Measurements from ENCODE around the gene PDGFC.

PDGFC gene

DNA sequence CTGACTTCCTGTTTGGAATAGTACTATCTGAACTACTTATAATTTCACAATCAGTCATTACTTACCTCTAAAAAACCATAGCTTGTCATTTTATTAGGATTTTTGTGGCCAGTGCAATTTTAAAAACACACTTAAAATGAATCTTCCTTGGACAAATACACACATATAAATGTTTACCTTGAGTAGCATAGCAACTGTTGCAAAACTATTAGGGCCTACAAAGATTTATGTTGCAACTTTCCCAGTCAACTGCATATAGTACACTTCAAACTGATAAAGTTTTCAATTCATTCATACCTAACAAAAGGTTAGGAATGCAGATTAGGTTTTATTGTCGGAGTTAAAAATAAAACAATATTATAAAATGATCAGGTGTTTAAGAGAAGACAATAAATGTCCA lies 193.0 kb downstream of the PDGFC start:
- DNase-seq, result no peak

DNA sequence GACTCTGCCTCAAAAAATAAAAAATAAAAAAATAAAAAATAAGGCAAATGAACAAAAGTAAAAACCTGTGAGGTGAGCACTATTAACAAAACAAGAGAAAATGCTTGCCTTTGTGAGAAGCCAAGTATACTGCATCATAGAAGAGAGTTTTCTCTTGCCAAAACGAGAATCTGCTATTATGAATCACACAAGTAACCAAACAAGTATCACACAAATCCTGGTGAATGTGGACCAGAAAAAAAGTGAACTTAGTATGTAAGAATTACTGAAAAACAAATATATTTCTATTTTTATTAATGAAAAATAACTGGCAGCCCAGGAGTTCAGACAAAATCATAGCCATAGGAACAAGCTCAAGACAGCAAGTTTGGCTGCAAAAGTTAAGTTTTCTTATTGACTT lies 193.5 kb downstream of the PDGFC start:
- DNase-seq, result no peak

DNA sequence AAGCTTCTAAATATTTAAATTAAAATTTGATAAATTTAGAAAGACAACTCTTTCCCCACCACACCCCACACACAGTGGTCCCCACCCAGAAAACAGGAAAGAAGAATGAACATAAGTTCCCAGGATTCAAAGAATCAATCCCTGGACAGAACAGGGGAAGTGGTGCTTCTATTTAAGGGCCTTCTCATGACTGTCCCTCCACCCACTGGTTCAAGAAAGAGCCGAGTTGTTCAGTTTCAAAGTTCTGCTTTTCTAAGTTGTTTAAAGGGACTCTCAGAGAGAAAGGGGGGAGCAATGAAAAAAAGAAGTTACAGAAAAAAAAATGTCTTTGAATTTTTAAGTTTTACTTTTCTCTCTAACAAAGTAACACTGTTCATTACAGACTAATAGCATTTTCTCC lies 195.8 kb downstream of the PDGFC start:
- DNase-seq, result no peak

DNA sequence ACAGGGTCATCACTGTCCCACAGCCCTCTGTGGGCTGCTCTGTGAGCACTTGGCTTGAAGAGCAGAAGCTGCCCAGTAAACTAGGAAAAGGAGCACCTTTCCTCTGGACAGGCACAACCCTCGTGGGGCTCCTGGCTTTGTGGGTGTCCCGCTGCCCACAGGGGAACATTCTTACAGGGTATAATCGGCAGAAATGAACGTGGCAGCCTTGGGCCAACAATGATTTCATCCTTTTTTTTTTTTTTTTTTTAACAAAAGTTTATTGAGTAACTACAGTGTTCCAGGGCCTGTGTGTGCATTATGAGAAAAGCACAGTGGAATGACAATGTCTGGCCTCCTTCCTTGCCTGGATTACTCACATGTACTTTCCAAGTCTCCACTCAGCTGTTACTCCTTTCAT lies 197.2 kb downstream of the PDGFC start:
- no peak for DNase-seq

DNA sequence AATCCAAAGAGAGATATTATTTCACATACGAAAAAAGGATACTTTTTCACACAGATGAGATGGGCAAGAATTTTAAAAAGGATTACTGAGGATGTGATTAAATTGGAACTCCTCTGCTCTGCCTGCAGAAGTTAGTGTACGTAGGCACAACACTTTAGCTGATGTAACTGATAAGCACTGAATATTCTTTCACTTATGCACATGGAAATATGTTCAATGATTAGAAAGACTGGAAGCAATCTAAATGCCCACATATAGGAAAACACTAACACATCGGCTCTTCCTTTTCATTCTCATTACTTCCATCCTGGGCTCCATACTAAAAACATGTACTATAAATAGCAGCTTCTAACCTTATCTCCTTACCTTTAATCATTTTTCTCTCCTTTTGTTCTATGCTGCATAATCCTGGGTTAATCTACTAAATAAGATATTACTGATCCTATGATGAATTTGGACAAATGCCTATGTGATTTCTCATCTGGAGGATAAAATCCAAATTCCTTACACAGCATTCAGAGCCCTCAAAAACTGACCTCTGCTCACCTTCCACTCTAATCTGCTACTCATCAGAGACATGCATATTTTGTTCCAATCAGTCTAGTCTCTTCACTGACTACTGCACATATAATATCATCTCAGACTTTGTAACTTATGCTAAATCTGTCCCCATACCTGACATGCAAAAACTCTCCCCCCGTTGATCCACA lies 197.8 kb downstream of the PDGFC start:
- no peak for DNase-seq

DNA sequence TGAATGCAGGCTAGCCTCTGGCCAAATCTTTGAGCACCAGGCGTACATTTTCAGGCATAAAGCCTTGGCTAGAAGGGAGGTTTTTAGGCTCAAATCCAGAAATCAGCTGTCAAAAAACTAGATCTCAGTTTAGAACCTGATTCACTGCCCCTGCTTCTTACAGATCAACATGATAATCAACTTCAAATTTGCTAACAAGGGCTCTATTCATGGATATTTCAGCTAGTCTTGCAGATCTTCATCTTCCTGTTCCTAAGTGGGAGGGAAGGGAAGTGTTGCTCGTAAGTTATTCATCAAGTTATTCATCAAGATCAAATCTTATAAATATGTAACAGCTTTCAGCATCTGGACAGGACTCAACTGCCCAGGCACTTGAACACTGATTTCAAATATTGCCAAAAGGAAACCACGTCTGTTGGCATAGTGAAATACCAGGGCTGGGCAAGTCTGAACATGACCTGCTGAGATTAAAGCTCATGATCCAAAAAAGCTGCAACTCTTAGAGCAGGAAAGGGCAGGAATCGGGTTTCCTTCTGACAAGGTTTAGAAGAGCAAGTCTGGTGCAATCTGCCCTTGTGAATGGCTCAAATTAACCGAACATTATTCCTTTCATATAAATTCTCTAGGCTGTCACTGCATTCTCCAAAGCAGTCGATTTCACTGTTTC lies 200.3 kb downstream of the PDGFC start:
- DNase-seq, result no peak

DNA sequence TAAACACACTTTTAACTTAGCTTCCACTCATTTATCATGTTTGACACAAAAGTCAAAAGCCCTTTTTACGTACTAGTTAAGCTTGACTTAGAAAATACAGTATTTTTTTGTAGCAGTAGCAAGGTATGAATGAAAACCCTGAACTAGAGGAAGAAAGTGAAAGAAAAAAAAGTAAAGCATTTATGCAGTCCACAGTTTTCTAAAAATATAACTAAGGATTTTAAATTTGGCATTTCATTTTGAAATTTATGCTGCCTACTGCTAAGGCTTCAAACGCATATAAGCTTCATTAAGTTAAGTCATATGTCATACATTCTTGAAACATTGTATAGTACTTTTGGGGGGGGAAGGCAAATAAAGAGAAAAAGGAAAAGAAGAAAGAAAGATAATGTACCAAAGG lies 201.5 kb downstream of the PDGFC start:
- no peak for DNase-seq

DNA sequence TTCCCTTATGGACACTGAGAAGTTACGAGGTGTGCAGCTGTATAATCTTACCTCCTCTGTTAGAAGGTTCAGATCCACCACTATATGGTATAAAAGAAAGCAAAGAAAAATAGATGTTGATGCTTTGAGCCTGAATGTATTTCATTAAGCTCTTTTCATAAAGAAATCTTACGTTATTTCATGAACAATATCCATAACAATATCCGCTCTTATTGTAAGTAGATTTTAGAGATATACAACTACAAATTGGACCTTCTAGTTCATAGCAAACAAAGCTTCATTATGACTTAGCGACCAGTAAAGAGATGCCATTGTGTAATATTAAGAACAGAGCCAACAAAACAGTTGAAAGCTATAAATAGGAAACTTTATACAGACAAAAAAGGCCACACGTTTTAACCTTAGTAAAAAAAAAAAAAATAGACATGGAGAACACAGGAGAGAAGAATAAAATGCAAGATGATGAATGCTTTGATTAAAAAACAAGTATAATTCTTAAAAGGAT lies 203.6 kb downstream of the PDGFC start:
- no peak for DNase-seq

DNA sequence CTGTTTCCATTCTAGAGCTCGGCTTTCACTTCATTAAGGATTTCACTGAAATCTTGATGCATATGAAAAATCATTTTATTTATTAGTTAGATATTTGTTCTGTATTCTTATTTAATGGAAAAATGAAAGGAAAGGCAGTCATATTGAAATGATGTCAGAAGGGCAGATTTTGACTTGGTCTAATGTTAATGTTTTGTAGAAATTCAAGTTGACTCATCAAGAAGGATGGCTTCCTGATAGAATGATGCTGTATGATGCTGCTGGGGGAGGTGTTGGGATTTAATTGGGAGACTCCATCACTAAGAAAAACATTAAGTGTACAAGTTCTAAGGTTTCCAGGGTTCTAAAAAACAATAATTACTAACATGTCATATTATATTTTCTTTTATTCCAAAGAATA lies 204.8 kb downstream of the PDGFC start:
- DNase-seq, result no peak

DNA sequence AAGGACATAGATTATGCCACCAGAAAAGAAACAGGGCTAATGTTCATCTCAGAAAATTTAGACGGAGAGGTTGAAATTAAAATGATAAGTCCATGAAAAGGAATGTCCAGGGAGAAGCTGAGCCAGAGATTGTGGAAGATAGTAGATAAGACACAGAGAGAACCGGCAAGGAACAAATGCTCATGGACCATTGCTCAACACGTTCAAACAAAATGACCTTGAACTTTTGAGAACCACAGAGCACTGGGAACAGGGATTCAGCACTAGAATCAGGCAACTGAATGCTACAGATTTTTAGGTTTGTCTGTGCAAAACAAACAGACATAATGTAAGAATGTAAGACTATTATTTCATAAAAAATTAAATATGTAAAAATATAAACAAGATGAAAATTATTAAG lies 206.3 kb downstream of the PDGFC start:
- no peak for DNase-seq

DNA sequence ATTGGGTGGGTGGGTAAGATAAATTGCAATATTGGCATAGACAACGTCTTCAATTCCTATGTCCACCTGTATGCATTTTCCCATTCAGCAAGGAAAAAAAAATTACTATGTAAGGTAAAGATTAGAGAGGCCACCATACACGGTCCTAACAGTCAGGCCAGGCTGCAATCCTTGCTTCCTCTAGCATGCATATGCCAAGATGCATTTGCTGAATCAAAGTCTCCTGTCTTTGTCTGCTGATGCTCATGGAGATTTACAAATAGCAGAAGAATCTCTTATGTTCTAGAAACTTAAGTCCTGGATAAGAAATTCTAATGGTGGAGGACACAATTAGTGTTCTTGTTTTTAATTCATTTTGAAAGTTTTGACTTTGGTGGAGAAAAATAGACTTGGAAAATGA lies 206.8 kb downstream of the PDGFC start:
- no peak for DNase-seq

DNA sequence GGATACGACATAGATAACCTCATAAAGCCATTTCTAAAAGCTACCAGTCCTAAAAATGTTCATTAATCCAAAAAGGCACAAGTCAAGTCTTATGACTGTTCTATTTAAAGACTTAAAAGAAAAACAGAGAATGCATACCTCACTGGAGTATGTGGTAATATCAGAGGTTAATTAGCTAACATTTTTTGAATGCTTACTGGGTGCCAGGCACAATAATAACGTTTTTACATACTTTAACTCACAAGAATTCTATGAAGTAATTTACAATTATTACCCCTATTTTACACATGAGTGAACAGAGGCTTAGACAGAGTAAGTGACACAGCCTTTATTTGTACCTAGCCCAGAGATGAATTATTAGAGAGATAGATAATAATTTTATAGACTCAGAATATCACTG lies 207.5 kb downstream of the PDGFC start:
- no peak for DNase-seq

DNA sequence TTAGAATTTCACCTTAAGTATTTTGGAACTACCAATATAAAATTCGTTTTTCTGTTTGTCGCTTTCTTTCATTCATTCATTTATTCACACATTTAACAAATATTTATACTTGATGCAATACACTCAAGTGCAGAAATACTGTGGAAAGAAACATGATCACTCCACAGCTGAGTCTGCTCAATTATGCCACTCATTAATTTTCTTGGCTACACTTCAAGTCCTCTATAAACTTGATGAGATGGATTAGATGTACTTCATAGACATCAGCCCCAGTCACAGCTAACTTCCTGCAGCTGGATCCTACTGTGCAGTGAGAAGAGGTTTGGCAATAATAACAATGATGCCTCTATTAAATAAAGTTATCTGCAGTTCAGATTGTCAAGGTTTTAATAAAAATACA lies 208.1 kb downstream of the PDGFC start:
- no peak for DNase-seq

DNA sequence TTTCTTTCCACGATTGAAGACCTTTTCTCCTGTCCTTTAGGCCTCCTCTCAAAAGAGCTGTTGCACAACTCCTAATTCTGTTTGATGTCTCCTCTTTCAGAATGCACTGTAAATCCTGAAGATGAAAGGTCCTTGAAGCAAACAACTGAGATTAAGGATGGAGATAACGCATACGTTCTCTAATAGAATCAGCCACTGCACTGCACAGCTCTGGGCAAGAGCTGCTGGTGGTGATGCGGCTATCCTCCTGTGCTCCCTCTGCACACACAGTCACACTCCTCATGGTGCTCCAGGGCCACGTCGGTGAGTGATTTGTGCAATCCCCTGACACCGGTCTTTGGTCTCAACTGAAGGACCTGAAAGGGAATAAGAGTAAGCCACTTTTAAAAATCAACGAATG lies 208.7 kb downstream of the PDGFC start:
- no peak for DNase-seq

DNA sequence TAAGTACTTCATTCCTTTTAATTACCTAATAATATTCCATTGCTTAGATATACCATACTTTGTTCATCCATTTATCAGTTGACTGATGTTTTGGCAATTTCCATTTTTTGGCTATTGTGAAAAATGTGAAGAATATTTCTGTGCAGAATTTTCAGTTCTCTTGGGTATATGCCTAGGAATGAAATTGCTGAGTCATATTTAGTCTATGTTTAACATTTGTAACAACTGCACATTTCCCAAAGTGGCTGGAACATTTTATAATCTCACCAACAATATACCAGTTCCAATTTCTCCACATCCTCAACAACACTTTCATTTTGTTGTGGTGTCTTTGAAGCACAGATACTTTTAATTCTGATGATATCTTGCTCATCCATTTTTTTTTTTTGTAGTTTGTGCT lies 215.5 kb downstream of the PDGFC start:
- no peak for DNase-seq

DNA sequence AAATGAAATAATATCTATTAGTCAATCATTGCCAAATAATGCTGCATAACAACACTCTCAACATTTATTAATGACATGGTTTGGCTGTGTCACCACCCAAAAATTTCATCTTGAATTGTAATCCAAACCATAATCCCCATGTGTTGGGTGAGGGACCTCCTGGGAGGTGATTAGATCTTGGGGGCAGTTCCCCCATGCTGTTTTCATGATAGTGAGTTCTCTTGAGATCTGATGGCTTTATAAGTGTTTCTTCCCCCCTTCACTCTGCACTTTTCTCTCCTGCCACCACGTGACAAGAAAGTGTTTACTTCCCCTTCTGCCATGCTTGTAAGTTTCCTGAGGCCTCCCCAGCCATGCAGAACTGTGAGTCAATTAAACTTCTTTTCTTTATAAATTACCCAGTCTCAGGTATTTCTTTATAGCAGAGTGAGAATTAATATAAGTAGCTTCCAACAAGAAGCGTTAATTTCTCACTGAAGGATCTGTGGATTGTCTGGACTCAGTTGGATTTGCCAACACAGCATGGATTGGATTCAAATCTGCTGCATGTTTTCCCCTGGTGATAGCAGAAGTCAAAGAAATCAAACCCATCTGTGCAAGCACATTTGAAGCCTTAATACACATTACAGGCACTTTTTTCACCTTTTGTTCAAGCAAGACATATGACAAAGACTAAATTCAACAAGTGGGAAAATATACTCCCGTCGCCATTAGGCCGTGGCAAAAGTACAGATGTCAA lies 216.6 kb downstream of the PDGFC start:
- DNase-seq, result no peak

DNA sequence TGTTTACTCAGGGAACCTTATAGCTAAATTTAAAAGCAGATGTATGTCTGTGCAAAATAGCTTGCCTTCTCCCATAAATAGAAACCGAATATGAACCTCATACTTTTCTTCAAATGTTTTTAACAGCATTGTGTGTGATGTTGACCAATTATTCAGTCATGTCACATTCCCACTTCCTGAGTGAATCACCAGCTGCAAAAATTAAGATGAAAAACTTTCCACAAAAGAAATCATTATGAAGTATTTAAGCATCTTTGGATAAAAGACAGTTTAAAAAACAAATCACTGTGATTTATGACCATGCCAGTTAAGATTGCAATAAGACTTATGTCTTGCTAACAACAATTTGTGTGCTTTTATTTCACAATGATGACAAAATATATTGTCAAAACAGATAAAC lies 220.1 kb downstream of the PDGFC start:
- no peak for DNase-seq

DNA sequence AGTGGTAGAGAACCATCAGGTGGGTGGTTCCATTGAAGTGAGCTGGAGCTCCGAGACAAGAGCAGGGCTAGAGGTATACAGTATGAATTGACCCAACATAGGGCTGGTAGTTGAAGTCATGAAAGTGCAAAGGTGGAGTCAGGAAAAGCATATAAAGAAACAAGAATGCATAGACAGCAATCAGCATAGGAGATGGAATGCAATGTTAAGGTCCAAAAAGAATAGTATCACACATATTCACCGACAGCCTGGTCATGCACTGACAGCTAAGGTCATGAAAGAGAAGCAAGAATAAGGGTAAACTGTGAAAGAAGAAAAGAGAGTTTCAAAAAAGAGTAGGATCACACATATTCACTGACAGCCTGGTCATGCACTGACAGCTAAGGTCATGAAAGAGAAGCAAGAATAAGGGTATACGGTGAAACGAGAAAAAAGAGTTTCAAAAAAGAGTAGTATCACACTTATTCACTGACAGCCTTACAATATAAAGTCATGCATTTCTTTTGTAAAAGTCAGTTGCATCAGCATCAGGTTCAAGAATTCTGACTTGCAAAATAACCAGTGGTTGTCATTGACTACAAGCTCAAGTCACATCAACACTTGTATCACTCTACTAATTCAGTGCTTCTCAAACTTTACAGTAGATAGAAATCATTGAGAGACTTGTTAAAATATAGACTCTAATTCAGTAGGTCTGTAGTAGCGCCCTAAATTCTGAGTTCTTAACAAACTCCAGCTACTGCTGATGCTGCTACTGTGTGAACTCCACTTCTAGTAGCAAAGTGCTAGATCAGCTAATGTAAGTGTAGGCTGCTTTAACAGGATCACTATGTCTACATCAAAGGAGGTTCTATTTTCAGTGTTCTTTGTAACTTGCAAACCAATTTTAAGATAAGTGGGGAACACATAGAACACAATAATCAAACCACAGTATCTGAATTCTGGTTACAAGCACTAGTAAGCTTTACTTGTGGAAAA lies 221.9 kb downstream of the PDGFC start:
- DNase-seq, result no peak

DNA sequence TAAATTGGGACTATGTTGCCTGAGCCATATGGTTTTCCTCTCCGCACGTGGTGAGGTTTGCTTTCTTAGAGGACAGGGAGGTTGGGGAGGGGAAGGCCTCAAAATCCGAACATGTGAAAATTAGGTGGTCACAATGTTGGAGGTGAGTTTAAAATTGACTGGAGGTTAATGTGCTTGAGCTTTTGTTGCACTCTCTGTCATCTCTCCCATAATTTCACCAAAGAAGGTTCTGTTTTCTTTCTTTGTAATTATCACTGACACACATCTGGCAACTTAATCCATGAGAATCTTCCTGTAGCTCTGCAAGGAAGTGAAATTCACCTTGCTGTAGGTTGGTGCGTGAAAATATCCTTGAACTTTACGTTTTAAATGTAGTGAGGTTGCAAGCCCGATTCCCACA lies 225.5 kb downstream of the PDGFC start:
- DNase-seq, result no peak

DNA sequence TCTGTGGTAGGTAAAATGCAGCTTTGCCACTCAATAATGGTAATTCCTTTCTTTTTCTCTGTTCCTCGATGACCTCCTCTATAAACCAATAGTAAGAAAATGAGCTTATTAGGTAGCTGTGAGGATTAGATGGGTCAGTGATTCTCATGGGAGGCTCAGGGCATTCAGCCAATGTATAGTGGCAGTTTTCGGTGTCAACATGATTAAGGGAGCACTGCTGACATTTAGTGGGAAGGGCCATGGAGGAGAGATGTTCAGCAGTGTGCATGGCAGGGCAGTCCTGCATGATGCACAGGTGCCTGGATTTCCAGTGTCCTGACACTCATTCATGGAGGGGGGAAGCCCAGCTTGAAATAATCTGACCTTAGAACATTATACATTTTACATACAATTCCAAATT lies 232.8 kb downstream of the PDGFC start:
- no peak for DNase-seq

DNA sequence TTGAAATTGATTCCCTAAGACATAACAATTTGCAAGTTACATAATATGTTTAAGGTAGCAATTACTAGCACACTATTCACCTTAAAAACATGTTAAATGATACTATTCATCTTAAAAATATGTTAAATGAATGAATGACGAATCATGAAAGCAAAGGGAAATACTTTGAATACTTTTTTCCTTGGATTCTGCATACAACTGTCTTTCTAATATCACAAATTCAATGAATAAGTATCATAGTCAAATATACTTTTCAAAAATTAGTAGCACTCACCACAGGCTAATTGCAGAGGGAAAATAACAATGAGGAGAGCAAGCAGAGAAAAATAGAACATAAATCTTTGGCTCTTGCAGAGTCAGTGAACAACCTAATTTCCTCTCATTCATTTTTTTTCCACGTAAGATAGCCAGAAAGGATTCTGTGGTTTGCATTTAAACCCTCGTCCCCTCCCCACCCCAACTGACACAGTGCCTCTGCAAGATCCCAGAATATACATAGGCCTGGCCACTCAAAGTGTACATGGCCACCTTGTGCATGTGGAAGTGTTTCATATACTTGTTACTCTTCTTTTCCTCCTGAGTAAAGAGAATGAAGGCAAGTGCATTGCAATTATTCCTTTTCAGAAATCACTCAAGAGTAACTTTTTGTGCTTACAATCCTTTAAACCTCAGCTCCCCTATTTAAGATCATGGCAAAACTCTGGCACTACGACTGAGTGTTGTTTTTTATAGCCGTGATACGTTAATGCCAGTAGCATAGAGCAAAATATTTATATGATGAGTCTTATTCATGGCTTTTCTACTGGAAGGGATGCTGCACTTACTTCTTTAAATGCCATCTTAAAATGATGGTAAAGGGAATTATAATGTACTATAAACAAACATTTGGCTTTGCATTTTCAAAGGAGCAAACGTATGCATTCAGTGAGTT lies 236.4 kb downstream of the PDGFC start:
- no peak for DNase-seq

DNA sequence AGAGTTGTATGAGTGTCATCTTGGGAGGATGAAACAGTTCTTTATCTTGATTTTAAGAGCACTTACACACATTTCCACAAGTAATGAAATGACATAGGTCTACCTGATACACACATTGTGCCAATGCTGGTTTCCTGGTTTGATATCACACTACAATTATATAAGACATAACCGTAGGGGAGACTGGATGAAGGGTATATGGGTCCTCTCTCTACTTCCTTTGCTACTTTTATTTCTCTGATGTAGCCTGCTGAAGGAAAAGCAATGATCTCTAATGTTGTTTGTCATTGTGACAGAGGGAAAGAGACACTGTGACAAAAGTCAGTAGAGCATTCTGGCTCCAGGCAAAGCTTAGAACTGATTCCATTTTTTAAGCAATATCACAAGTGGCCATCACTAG lies 238.0 kb downstream of the PDGFC start:
- no peak for DNase-seq

All from T-helper 2 cell (primary cell).